Measurements from ENCODE around the gene FOCAD. TPM values are rescaled to one million over a fixed set of nuclear protein-coding genes. Genes with fewer than 3 reads are reported as not detected.

Gene FOCAD
- total RNA-seq, 1 experiment from 2014 or later, result 82.1 TPM

DNA sequence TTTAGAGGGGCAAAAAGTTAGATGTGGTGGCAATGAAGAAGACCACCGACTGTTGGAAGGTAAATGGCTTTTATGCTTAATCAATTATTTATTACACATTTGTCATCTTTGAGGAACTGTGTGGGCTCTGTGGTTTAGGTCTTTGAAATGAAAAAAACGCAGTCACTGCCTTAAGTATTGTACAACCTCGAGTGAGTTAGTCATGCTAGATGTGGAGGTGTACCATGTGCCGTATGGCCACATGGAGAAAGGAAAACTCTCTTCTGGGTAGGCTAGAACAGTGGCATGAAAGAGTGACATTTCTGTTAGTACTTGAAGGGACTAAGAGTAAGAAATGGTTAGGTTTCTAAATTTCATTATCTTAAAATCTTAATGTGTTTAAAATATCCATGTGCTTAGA lies 181.3 kb downstream of the FOCAD start:
- Histone ChIP-seq H3K27me3 (0 out of 2 replicates have a peak, but pooled peaks cover 3% of the 10 kb centered on the region), H3K36me3 (no peaks in the 10 kb centered on the region), H3K4me3 (no peak overlapping the region), H3K9me3 (no peaks in the 10 kb centered on the region)
- no peak for DNase-seq

DNA sequence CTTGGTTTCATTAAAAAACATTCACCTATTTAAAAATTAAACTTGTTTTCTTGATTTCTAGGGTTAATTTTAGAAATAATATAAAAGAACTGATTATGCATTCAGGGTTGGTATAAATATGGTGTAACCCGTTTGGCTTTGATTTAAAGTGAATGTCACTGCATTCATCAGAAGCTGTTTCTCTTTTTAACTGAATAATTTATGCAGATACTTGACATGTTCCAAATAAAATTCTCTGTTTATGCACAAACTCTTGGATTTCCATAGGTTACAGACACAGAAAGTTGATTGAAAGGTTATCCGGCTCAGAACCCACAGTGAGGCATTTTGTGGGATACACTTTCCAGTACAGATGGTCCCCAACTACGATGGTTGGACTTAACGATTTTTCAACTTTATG lies 186.1 kb downstream of the FOCAD start:
- H3K4me3 ChIP-seq, result no peak overlapping the region
- H3K9me3 ChIP-seq, result no peaks in the 10 kb centered on the region
- no peak for DNase-seq
- H3K27me3 ChIP-seq, result no peaks in the 10 kb centered on the region
- no peaks in the 10 kb centered on the region for H3K36me3 ChIP-seq

DNA sequence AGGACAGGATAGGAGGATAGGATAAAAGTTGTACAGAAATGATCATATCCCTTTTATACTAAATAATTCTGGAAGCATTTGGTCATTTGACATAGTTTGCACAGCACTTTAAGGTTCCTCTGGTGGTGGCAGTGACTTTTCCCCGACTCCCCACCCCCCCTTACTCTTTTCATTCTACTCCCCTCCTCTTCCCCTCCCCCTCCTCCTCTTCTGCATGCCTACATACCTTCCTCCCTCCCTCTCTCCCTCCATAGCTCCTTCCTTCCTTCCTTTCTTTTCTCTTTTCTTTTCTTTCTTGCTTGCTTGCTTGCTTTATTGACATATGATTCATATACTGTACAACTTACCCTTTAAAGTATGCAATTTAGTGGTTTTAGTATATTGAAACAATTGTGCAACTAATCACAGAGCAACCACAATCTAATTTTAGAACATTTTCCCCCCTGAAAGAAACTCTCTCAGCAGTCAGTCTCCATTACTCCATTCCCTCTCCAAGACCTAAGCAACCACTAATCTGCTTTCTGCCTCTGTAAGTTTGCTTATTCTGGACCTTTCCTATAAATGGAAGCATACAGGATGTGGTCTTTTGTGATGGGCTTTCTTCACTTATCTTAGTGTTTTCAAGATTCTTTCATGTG lies 188.4 kb downstream of the FOCAD start:
- Histone ChIP-seq H3K36me3 (no peaks in the 10 kb centered on the region), H3K9me3 (no peaks in the 10 kb centered on the region), H3K27me3 (0 out of 2 replicates have a peak, but pooled peaks cover 2% of the 10 kb centered on the region), H3K4me3 (no peak overlapping the region)
- no peak for DNase-seq

DNA sequence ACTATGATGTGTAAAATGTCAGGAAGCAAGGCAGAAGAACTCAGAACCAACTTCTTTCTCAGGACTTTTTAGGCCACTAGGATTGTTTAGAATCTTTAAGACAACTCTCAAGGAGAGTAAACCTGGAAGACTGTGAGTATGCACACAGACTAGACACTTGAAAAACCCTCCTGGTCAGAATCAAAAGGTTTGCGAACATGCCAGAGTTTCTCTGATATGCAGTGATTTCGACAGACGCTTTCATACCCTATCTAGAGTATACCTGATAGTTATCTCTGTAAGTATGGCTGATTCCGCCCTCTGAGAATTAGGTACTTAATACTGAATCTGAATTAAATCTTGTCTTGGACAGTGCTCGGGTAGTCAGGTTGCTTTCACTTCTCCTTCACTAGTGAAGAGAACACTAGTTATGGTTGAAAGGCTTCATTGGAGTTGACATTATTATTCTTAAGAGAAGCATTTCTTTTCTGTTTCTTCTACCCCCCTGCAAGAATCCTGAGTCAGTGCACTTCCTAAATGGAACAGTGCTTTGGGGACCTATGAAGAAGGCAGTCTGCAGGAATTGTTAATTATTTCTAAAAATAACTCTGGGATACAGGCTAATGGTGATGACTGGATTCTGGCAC lies 189.3 kb downstream of the FOCAD start:
- Histone ChIP-seq H3K27me3 (0 out of 2 replicates have a peak, but pooled peaks cover 2% of the 10 kb centered on the region), H3K9me3 (no peaks in the 10 kb centered on the region), H3K36me3 (no peaks in the 10 kb centered on the region), H3K4me3 (no peak overlapping the region)
- no peak for DNase-seq

DNA sequence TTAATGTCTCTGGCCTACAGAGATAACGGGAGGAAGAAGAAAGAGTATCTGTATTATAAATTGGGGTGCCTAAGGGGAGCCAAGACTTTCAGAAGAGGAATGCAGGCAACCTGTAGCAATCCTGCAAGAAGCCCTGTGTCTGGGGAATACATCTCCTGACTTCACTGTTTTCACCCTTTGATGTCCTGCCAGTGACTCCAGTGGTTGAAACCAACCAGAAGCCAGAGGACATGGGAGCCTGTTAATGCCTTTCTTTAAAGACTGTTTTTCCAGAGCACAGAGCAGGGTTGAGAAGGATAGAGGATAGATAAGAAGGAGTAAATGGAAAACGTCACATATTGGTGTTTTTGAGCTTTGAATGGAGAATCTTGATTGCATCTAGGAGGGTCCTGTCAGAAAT lies 196.2 kb downstream of the FOCAD start:
- H3K27me3 ChIP-seq, result peaks cover 8% of the 10 kb centered on the region
- no peaks in the 10 kb centered on the region for H3K9me3 ChIP-seq
- no peak for DNase-seq
- H3K36me3 ChIP-seq, result no peaks in the 10 kb centered on the region
- no peak overlapping the region for H3K4me3 ChIP-seq

DNA sequence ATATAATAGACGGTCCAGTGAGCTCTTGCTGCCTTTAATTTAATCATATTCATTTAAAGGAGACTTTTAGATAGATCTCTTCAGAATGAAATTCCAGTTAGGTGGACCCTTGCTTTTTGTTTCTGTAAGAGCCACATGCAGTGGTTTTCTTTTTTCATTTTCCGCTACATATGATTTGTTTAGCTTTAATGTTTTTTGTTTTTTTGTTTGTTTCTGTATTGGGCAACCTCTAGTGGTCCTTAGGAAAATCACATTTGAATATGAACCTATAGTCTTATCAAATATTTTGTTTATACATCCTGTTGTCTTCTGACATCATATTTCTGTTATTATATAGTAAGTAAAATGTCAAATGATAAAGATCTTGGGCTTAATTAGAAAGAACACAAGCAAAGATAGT lies 196.6 kb downstream of the FOCAD start:
- peaks cover 8% of the 10 kb centered on the region for H3K27me3 ChIP-seq
- no peaks in the 10 kb centered on the region for H3K36me3 ChIP-seq
- H3K9me3 ChIP-seq, result no peaks in the 10 kb centered on the region
- H3K4me3 ChIP-seq, result no peak overlapping the region
- no peak for DNase-seq

DNA sequence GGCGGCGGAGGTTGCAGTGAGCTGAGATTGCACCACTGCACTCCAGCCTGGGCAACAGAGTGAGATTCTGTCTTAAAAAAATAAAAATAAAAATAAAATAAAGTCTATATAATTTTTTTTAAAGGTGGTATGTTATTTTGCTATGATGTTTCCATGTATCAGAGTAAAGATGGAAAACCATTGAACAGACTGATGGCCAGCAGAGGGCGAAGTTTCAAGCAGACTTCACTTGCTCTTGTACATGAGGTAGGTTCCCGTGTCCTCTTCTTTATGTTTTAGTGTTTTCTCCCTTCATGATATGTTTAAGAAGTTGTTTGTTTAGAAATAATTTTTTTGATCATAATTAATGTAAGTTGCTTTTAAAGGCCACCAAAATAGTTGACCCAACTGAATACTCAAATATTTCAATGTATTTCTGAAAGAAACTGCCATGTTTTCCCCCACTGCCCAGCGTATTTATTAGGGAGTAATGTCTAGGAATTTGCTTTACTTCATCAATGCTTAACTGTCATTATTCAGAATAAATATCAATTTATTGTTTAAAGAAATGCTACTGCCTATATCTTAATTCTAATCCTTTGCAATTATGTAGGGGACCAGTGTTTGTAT lies 201.0 kb downstream of the FOCAD start:
- no peaks in the 10 kb centered on the region for H3K36me3 ChIP-seq
- no peaks in the 10 kb centered on the region for H3K9me3 ChIP-seq
- H3K4me3 ChIP-seq, result no peak overlapping the region
- peaks cover 3% of the 10 kb centered on the region for H3K27me3 ChIP-seq
- DNase-seq, result peak; percentile 86

DNA sequence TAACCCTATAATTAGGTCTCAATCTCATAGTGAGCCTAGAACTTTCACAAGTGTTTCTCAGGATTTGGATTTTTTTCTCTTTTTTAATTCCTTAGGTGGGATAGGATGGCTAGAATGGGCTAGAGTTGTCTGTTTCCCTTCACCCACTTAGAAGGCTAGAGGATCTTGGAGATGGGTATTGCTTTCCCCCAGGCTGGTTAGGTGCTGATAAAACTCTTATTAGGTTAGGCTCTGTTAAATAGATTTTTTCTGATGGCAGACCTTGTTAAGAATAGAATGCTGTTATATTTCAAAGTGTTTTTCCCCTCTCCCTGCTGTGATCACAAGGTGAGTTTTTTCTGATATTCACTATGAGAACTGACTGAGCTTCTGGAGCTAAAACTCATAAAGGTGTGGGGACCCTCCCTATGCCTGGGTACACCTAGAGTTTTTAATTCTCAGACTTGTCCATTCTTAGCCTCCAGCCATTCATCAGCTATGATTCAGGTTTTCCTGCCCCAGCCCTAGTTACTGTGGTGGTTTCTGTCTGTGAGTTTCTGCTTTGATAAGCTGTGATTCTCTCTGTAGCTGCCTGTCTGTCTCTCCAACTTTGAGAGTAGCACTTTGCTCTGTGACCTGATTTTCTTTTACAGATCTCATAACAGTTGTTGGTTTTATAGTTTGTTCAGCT lies 215.0 kb downstream of the FOCAD start:
- Histone ChIP-seq H3K9me3 (no peaks in the 10 kb centered on the region), H3K36me3 (no peaks in the 10 kb centered on the region), H3K27me3 (0 out of 2 replicates have a peak, but pooled peaks cover 3% of the 10 kb centered on the region), H3K4me3 (no peak overlapping the region)
- DNase-seq, result no peak

DNA sequence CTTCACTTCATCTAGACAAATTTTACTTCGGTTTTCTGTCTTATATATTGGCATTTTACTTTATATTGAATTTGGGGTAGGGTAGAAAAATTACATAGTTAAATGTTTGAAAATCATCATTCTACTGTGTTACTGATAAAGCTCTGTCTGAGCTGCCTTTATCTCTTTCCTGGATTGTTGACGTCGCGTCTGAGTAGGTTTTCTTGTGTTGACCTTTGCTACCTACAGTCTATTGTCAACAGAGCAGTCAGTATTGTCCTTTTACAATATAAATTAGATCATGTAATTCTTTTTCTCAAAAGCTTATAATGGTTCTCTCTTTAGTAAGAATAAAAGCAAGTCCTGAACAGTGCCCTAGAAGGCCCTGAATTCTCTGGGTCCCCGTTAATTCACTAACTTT lies 219.2 kb downstream of the FOCAD start:
- Histone ChIP-seq H3K4me3 (no peak overlapping the region), H3K9me3 (no peaks in the 10 kb centered on the region), H3K36me3 (no peaks in the 10 kb centered on the region), H3K27me3 (0 out of 2 replicates have a peak, but pooled peaks cover 3% of the 10 kb centered on the region)
- no peak for DNase-seq

DNA sequence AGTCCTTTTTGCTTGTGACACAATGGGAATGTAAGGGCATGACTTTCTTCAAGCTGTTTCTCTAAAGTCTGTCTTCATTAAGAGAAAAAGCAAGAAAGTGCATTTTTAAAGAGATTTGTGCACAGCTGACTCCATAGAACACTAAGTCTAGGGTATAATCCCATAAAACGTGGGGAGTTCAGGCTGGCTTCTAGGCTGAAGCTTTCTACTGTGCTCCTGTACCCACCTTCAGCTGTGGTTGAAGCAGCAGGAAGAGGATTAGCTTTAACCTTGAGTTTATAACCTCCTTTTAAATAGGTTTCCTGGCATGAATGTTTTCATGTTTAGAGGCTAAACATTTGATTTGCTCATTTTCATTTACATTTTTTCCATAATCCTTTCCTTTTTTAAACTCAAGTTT lies 220.9 kb downstream of the FOCAD start:
- Histone ChIP-seq H3K27me3 (0 out of 2 replicates have a peak, but pooled peaks cover 3% of the 10 kb centered on the region), H3K9me3 (no peaks in the 10 kb centered on the region), H3K36me3 (no peaks in the 10 kb centered on the region), H3K4me3 (no peak overlapping the region)
- no peak for DNase-seq

DNA sequence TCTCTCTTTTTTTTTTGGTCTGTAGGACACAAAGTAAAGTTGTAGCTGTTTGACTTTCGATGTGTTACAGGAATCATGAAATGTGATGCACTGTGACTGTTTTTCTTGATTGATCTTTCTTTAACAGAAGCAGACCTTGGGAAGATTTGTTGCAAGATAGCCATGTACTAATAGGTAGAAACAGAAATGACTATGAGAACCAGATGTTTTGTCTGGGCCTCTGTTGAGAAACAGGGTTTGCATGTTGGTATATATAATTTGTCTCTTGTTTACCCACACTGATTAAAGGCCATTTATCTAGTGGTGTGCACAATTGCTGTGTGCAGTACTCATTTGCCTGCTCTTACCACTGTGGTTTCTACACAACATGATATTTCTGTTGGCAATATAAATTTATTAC lies 222.3 kb downstream of the FOCAD start:
- H3K27me3 ChIP-seq, result 0 out of 2 replicates have a peak, but pooled peaks cover 1% of the 10 kb centered on the region
- peak; percentile 34 for DNase-seq

DNA sequence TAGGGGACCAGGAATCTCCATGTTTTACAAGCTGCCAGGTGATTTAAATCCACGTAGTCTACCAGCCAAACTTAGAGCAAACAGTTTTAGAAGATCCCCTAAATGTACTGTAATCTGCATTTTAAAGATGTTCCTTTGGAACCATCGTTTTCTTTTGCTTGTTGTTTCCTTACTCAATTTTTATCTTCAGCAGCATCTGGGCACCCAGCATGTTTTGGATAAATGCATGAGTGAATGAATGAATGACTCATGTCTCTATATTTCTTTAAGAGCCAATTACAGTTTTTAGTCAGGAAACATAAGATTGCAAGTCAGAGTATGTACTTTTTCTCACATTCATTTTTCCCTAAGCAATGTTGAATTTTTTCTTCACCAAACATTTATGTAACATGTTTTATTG lies 224.4 kb downstream of the FOCAD start:
- Histone ChIP-seq H3K27me3 (no peaks in the 10 kb centered on the region), H3K4me3 (no peak overlapping the region), H3K36me3 (no peaks in the 10 kb centered on the region), H3K9me3 (no peaks in the 10 kb centered on the region)
- no peak for DNase-seq

More for the DNA sequence above, 222.3 kb downstream of the FOCAD start:
- Histone ChIP-seq H3K36me3 (no peaks in the 10 kb centered on the region), H3K4me3 (no peak overlapping the region), H3K9me3 (no peaks in the 10 kb centered on the region)

DNA sequence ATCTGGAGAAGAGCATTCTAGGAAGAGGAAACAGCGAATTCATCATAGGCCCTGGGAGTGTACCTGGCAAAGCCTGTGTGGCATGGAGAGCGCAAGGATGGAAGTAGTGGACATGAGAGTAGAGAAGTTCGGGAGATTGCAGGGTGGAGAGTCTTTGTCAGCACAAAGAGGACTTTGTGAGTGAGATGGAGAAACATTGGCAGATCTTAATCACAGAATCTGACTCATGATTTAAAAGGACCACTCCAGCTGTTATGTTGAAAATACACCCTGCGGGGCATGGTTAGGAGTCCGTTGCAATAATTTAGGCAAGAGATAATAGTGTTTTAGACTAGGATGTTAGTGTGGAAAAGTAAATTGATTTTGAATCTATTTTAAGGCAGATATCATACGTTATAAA lies 230.5 kb downstream of the FOCAD start:
- no peak overlapping the region for H3K4me3 ChIP-seq
- H3K9me3 ChIP-seq, result no peaks in the 10 kb centered on the region
- H3K36me3 ChIP-seq, result peaks cover 7% of the 10 kb centered on the region
- no peaks in the 10 kb centered on the region for H3K27me3 ChIP-seq
- no peak for DNase-seq

DNA sequence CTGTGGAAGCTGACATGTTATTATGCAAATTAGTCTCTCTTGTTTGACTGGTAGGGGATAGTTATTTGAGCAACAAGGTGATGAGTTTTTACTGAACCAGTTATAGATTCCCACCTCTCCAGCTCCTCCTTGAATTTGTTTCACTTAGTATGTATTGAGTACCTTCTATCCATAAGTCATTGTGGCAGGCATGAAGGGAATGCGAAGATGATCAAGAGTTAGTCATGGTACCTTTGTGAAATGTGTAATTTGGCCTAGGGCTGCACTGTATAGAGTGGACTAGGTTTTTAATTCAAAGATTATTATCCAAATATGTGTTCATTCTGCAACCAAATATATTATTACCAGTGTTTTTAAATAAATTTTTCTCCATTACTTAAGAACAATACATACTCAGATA lies 237.3 kb downstream of the FOCAD start:
- DNase-seq, result no peak
- peaks cover 7% of the 10 kb centered on the region for H3K36me3 ChIP-seq

DNA sequence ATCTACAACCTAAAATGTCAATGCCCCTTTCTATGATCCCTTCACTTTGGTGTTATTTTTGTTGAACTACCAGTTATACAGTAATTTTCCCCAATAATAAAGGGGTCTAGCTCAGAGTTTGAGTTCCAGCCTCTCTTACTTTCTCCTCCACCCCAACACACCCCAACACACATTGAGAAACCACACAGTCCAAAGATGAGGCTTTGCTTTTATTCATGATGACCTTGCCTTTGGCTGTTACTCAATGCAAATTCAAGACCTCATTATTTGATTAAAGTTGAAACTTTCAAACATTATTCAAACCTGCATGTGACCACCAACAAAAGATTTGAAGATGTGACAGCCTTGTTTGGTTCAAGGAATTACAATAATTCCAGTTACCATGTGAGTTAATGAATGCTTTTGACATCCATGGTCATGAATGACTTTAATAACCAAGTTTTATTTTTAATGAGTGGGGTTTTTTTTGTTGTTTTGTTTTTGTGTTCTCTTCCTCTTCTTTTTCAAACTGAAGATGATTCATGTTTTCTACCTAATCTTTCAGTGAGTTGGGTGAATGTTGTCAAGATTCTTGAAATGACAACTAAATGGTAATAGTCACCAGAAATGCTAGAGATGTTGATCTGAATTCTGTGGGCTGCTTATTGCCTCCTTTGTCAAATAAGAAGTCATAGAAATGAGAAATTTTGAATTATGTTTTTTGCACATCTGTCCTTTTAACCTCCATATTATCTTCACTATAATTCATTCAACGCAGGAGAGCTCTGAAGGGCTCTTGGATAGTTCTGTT lies 241.4 kb downstream of the FOCAD start:
- DNase-seq, result no peak
- Histone ChIP-seq H3K4me3 (no peak overlapping the region), H3K9me3 (no peaks in the 10 kb centered on the region), H3K27me3 (no peaks in the 10 kb centered on the region), H3K36me3 (no peaks in the 10 kb centered on the region)

More for the DNA sequence above, 237.3 kb downstream of the FOCAD start:
- no peaks in the 10 kb centered on the region for H3K9me3 ChIP-seq
- H3K4me3 ChIP-seq, result no peak overlapping the region
- H3K27me3 ChIP-seq, result no peaks in the 10 kb centered on the region

DNA sequence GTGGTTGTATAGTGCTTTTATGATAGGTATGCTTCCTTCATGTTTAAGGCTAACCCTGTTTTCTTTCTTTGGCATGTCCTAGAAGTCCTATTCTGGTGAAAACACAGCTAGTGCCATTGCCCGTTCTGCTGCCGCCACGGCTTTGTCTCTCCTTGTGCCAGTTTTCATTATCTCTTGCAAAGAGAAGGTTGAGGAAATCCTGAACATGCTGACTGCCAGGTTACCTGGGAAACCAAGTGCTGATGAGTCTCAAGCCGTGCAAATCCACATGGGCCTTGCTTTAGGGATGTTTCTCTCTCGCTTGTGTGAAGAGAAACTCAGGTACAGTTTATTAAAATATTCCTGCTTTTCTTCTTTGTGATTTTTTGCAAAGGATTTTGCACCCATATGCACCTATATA lies 245.2 kb downstream of the FOCAD start:
- Histone ChIP-seq H3K4me3 (no peak overlapping the region), H3K27me3 (no peaks in the 10 kb centered on the region), H3K36me3 (peaks cover 3% of the 10 kb centered on the region; the same call in 1 of the 2 replicates), H3K9me3 (no peaks in the 10 kb centered on the region)
- no peak for DNase-seq
